HCT116 (cell line): ENCODE results near the gene TTC24. TPM values are rescaled to one million over a fixed set of nuclear protein-coding genes. Genes with fewer than 3 reads are reported as not detected.

Experiments
- ATAC-seq: fragments of 200-7000 bp; cut with Tn5 transposase; 2 replicates; pipeline ENCODE4 v1.9.1; 2020; ENCODE audit warnings: mild to moderate bottlenecking, moderate library complexity
- BruUV-seq: library from RNA; stranded (reverse); fragments of 400-500 nt; replicated peaks from 2 replicates; lab custom pipeline; 2021; lab: Mats Ljungman, UMichigan
- CTCF ChIA-PET: fragments of 300-600 bp; sonication (Branson Sonifier 250); formaldehyde crosslinking; loops from one replicate; lab custom pipeline; 2021; ENCODE audit warnings: antibody characterized with exemption; lab: Charles Lee
- POLR2A ChIA-PET: fragments of 300-600, 350-600 bp; sonication (Branson Sonifier 250); formaldehyde crosslinking; loops from one replicate; lab custom pipeline; 2021; ENCODE audit warnings: antibody characterized with exemption; lab: Charles Lee
- RAD21 ChIA-PET, 2 experiments: fragments of 300-600 bp; sonication (Branson Sonifier 250); formaldehyde crosslinking; loops; one replicate each; lab custom pipeline; 2023; ENCODE audit warnings: low total read pairs in 2 of 2; ENCODE audit not compliant: uncharacterized antibody in 2 of 2, unreplicated experiment in 2 of 2, low non-redundant PET in 1 of 2; lab: Charles Lee
- DNase-seq: peaks from one replicate; pipeline ENCODE4 v3.0.0-alpha.2; 2010; ENCODE audit warnings: low read depth, low spot score
- H2AFZ ChIP-seq: fragments of 200-600 bp; shearing (Covaris generic), sonication (generic); 2 replicates; pipeline ENCODE4 v1.6.1; 2017; ENCODE audit warnings: low read depth, mixed run types, mixed read lengths, antibody characterized with exemption, low read length; ENCODE audit not compliant: poor library complexity, severe bottlenecking
- H3K27ac ChIP-seq: 2 replicates; pipeline ENCODE4 v1.5.1; 2012; ENCODE audit warnings: low read depth, low read length
- H3K27me3 ChIP-seq: fragments of 200-600 bp; sonication (generic); 2 replicates; pipeline ENCODE4 v1.6.1; 2016; ENCODE audit warnings: mixed run types, low read length, mixed read lengths; ENCODE audit not compliant: insufficient read depth
- H3K36me3 ChIP-seq, 2 experiments: fragments of 200-500 bp in 1 of 2; fragments of 200-600 bp in 1 of 2; sonication (Bioruptor generic) in 1 of 2; sonication (generic) in 1 of 2; 2 replicates each; pipeline versions ENCODE4 v1.5.1 to v1.6.1; 2014 to 2016; ENCODE audit warnings: low read length in 2 of 2, inconsistent platforms in 1 of 2, mixed read lengths in 1 of 2, mixed run types in 1 of 2; ENCODE audit not compliant: insufficient read depth in 2 of 2, control insufficient read depth in 1 of 2
- H3K4me1 ChIP-seq, 2 experiments: fragments of 200-600 bp in 1 of 2; sonication (generic) in 1 of 2; 2 replicates each; pipeline versions ENCODE4 v1.5.1 to v1.6.1; 2012 to 2017; ENCODE audit warnings: low read length in 2 of 2, inconsistent platforms in 1 of 2, mild to moderate bottlenecking in 1 of 2, mixed read lengths in 1 of 2, mixed run types in 1 of 2, moderate library complexity in 1 of 2; ENCODE audit not compliant: insufficient read depth in 2 of 2, control insufficient read depth in 1 of 2
- H3K4me2 ChIP-seq: fragments of 200-600 bp; sonication (generic); 2 replicates; pipeline ENCODE4 v1.6.1; 2017; ENCODE audit warnings: mixed run types, low read length, mixed read lengths
- H3K4me3 ChIP-seq, 2 experiments: fragments of 200-600 bp in 1 of 2; sonication (generic) in 1 of 2; replicated peaks in 1 of 2; 2 replicates each; pipeline ENCODE4 v1.5.1; 2011 to 2016; ENCODE audit warnings: low read length in 2 of 2, control low read depth in 1 of 2, low read depth in 1 of 2, mild to moderate bottlenecking in 1 of 2, mixed read lengths in 1 of 2, mixed run types in 1 of 2
- H3K79me2 ChIP-seq: fragments of 200-600 bp; sonication (generic); 2 replicates; pipeline ENCODE4 v1.6.1; 2017; ENCODE audit warnings: mild to moderate bottlenecking, mixed run types, low read length, moderate library complexity, mixed read lengths; ENCODE audit not compliant: insufficient read depth
- H3K9ac ChIP-seq: fragments of 200-600 bp; sonication (generic); 2 replicates; pipeline ENCODE4 v1.6.1; 2016; ENCODE audit warnings: low read length, mixed read lengths
- H3K9me2 ChIP-seq: fragments of 200-600 bp; sonication (generic), shearing (Covaris generic); 2 replicates; pipeline ENCODE4 v1.6.1; 2017; ENCODE audit warnings: mixed run types, mild to moderate bottlenecking, moderate library complexity; ENCODE audit not compliant: insufficient read depth
- H3K9me3 ChIP-seq, 2 experiments: fragments of 200-500 bp in 1 of 2; fragments of 200-600 bp in 1 of 2; sonication (Bioruptor generic) in 1 of 2; sonication (generic) in 1 of 2; 2 replicates each; pipeline ENCODE4 v1.6.1; 2014 to 2017; ENCODE audit warnings: low read length in 2 of 2, mixed read lengths in 2 of 2, inconsistent platforms in 1 of 2, low read depth in 1 of 2, mild to moderate bottlenecking in 1 of 2, mixed run types in 1 of 2, moderate library complexity in 1 of 2; ENCODE audit not compliant: control insufficient read depth in 1 of 2, insufficient read depth in 1 of 2
- H4K20me1 ChIP-seq: fragments of 200-600 bp; sonication (generic), shearing (Covaris generic); 2 replicates; pipeline ENCODE4 v1.6.1; 2017; ENCODE audit warnings: mixed run types, mild to moderate bottlenecking, moderate library complexity; ENCODE audit not compliant: insufficient read depth
- CBX3 ChIP-seq: IDR thresholded peaks from 2 replicates; pipeline ENCODE4 v1.6.1; 2012; ENCODE audit warnings: low read depth
- EGR1 ChIP-seq: IDR thresholded peaks from 2 replicates; pipeline ENCODE4 v1.6.1; 2012; ENCODE audit warnings: low read depth
- ELF1 ChIP-seq: IDR thresholded peaks from 2 replicates; pipeline ENCODE4 v1.6.1; 2012; ENCODE audit warnings: low read depth, borderline replicate concordance
- EZH2 ChIP-seq: fragments of 200-600 bp; sonication (generic); IDR thresholded peaks from 2 replicates; pipeline ENCODE4 v1.6.1; 2017; ENCODE audit warnings: antibody characterized with exemption, mixed run types
- EZH2phosphoT487 ChIP-seq: fragments of 200-600 bp; IDR thresholded peaks from 2 replicates; pipeline ENCODE4 v1.6.1; 2018; ENCODE audit warnings: antibody characterized with exemption, borderline replicate concordance
- RAD21 ChIP-seq: IDR thresholded peaks from 2 replicates; pipeline ENCODE4 v1.6.1; 2012; ENCODE audit warnings: low read depth, mild to moderate bottlenecking
- SIN3A ChIP-seq: IDR thresholded peaks from 2 replicates; pipeline ENCODE4 v1.6.1; 2012; ENCODE audit warnings: low read depth
- SP1 ChIP-seq: IDR thresholded peaks from 2 replicates; pipeline ENCODE4 v1.6.1; 2012; ENCODE audit warnings: low read depth
- SRF ChIP-seq: IDR thresholded peaks from 2 replicates; pipeline ENCODE4 v1.6.1; 2012; ENCODE audit warnings: low read depth
- YY1 ChIP-seq: IDR thresholded peaks from 2 replicates; pipeline ENCODE4 v1.6.1; 2011; ENCODE audit warnings: low read length, low read depth, moderate library complexity, mild to moderate bottlenecking; ENCODE audit not compliant: insufficient replicate concordance; ENCODE audit errors: extremely low read depth
- intact Hi-C: fragments of 100-400 bp; cut with micrococcal nuclease; formaldehyde crosslinking; loops from 2 replicates; pipeline ENCODE4 v1.10.0; 2022
- total RNA-seq: library from RNA; stranded (reverse); gene quantifications from one replicate; pipeline ENCODE4 v1.2.1, GENCODE V29; 2021; ENCODE audit not compliant: unreplicated experiment
- TF ChIP-seq, protein P1 (sequence below): IDR thresholded peaks from 2 replicates; pipeline ENCODE4 v1.6.1; 2012

The TTC24 gene
- total RNA-seq, 1 experiment from 2014 or later, result not detected

DNA sequence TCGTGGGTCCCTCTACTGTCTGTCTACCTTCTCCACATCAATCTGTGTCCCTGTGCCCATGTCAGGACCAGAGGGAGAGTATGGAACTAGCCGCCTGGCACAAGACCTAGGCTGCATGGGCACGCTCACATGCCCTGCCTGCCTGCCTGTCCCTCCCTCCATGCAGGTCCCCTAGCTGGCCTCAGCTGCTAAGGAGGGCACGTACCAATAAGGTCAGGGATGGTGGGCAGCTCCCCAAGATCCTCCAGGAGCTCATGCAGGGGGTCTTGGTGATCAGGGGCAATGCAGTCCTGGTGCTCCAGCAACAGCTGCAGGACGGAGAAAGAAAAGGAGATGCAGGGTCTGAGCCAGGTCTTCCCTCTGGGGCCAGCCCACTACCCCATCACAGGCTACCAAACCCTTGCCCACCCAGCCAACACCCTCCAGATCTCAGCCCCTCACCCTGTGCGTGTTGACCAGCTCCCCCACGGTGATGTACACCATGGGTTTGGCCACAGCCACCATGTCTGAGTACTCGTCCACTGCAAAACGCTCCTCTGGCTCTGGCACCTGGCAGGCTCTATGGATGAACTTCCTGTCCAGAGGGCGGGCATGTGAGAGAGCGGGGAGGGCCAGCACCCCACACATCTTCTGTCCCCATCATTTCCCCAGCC, 45.8 kb upstream of the TTC24 start:
- Histone ChIP-seq H3K9me3 (no peaks in the 10 kb centered on the region), H3K4me3 (no peak overlapping the region), H2AFZ (no peak overlapping the region), H3K36me3 (peaks cover 24 to 35% of the 10 kb centered on the region in 2 experiments; a peak in 3 of 4 replicates), H3K4me1 (no peaks in the 10 kb centered on the region), H3K27ac (no peak overlapping the region), H4K20me1 (no peaks in the 10 kb centered on the region), H3K9me2 (no peaks in the 10 kb centered on the region), H3K79me2 (no peaks in the 10 kb centered on the region), H3K4me2 (no peak overlapping the region), H3K27me3 (no peaks in the 10 kb centered on the region), H3K9ac (no peak overlapping the region)
- no peak for DNase-seq
- no peak for ATAC-seq
- BruUV-seq, result no TSS peak
- TF ChIP-seq SRF (no peak), RAD21 (no peak), EZH2 (no peak), ELF1 (no peak), YY1 (no peak), SP1 (no peak), EZH2phosphoT487 (no peak), SIN3A (no peak), EGR1 (no peak), CBX3 (no peak)
- TF ChIP-seq, protein P1, sequence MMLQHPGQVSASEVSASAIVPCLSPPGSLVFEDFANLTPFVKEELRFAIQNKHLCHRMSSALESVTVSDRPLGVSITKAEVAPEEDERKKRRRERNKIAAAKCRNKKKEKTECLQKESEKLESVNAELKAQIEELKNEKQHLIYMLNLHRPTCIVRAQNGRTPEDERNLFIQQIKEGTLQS, result no peak
- RAD21 ChIA-PET, result interaction anchor here in 1 of 2 experiments (0.6 kb wide), 1 partner anchor 58 kb away, joined by 3 read pairs; no protein-coding TSS in a partner anchor
- POLR2A ChIA-PET, result no interaction called here
- intact Hi-C loops, result no loop called here
- CTCF ChIA-PET, result no interaction called here
